CD4-positive, alpha-beta T cell treated with Interleukin-15 for 4 hours (primary cell): ENCODE data around the gene GANC.

Experiments used
- DNase-seq: peaks from one replicate; pipeline ENCODE4 v3.0.0-alpha.2; 2020; ENCODE audit warnings: low spot score

Gene GANC

DNA sequence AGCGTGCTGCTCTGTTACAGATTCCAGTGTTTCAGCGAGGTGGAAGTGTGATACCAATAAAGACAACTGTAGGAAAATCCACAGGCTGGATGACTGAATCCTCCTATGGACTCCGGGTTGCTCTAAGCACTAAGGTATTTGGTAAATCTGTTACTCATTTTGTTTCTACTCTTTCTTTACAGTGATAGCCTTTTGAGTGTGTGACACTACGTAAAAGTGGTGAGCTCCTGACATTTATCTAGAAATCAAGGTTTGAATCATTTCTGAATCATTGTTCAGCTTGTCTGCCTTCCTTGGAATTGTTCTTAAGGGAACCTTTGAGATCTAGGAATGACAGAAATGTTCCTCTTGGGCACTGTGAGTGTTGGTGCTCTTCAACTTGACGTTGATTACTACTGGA is 75.1 kb downstream of the GANC start:
- no peak for DNase-seq

DNA sequence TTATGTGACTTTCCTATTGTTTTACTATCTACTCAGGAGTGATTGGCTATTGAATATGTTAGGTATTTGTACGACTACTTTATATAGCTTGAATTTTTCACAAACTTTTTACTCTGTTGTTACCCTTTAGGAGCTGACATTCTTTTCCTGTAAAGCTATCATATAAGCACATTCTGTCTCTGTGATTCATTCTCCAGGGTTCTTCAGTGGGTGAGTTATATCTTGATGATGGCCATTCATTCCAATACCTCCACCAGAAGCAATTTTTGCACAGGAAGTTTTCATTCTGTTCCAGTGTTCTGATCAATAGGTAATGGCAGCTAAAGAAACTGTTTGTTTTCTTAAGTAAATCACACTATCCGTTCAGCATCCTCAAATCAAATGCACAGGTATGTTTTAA is 76.2 kb downstream of the GANC start:
- DNase-seq = no peak

DNA sequence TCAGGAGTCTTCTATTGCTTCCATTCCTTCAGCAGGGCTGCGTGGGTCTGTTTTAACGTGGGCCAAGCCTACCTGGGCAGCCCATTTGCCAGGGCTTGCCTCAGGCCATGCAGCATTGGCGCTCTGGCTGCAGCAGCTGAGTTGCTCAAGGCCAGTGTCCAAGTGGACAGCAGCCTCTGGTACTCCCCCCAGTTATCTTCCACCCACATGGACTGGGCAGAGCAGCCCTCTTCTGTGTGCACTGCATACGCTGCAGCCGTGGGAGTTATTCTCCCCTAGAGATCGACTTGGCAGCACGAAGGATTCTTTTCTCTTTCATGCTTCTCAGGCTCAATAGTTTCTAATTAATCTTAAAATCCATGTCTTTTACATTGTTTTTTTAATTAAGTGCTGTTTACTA is 79.4 kb downstream of the GANC start:
- DNase-seq = no peak

DNA sequence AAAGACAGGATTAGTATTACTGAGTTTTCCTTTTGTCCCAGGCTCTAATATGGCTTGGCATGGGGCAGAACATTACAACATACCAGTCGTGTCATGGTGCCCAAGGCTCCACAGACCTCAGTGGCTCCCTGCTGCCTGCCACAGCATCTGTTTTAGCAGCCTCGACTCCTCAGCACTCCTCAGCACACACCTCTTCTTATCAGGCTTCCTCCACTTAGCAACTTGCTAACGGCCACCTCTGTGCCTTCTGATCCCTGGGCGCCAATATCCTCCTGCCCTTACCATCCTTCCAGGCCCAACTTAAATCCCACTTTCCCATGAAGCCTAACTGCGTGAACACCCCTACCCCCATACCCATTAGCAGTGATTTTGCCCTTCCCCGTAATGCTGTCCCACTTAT is 80.1 kb downstream of the GANC start:
- DNase-seq = no peak

GRCh38 chr15:42354824-42355223 is 81.8 kb downstream of the GANC start:
- no peak for DNase-seq

GRCh38 chr15:42355291-42355690 is 82.3 kb downstream of the GANC start:
- no peak for DNase-seq

- no peak for DNase-seq
Measured at GRCh38 chr15:42356851-42357250, 83.8 kb downstream of the GANC start.

GRCh38 chr15:42358141-42358540 is 85.1 kb downstream of the GANC start:
- no peak for DNase-seq

- no peak for DNase-seq
Measured at GRCh38 chr15:42359249-42359648, 86.2 kb downstream of the GANC start, which contains the start of gene CAPN3. Gene CAPN3, plus strand, starts transcription at chr15:42359501. Its CDS starts 305 bp downstream, at chr15:42359806.

GRCh38 chr15:42359985-42360384 is 87.0 kb downstream of the GANC start:
- no peak for DNase-seq

GRCh38 chr15:42360535-42361112 is 87.6 kb downstream of the GANC start:
- no peak for DNase-seq

GRCh38 chr15:42363487-42363886 is 90.5 kb downstream of the GANC start:
- no peak for DNase-seq

DNA sequence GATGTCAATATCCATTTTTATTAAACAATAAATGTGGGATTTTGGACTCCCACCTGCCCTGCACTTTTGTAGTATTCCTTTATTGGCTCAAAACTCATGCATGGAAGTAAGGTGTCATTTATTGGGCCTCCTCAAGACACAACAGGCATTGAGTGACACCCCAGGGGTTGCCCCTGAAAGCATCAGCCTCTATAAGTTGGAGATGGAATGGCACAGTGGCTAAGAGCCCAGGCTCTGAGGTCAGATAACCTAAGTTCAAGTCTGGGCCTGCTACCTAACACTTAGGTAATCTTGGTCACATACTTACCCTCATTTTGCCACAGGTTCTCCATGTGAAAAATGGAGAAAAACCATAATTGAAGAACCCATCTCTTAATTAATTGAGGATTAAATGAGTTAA is 90.9 kb downstream of the GANC start:
- no peak for DNase-seq

- DNase-seq = no peak
Measured at GRCh38 chr15:42364529-42364928, 91.5 kb downstream of the GANC start.

GRCh38 chr15:42365921-42366550 is 93.0 kb downstream of the GANC start:
- no peak for DNase-seq

- no peak for DNase-seq
Measured at GRCh38 chr15:42367041-42367440, 94.0 kb downstream of the GANC start.

DNA sequence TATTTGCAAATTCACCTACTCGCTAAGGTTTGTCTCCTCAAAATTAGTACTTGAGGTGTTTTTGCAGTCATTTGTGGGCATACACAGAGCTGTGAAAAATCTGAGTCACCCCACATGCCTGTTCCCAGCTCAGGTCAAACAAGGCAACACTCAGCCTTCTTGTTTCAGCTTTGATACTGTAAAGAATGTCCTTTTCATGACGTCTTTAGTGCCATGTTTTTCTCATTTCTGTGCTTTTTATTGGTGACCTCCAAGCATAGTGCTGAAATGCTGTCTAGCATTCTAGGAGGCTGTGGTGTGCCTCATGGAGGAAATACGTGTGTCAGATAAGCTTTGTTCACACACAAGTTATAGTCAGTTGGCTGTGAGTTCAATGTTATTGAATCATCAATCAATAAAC is 95.1 kb downstream of the GANC start:
- DNase-seq = no peak

- no peak for DNase-seq
Measured at GRCh38 chr15:42371096-42371495, 98.1 kb downstream of the GANC start.

DNA sequence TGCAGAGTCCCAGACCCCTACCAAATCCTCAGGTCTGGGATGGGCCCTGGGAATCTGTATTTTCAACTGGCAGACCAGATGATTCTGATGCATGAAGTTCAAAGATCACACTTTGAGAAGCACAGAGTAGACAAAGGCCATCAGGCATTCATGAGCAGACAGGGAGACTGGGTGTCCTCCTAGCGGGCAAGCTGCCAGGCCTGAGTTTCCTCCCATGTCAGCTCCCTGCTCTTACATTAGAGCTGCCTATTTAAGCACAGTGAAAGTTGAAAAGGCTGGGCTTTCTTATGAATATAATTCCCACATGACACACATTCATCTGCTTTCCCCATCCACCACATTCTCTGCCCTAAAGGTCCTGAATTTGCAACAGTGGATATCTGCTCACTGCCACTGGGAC is 100.3 kb downstream of the GANC start:
- no peak for DNase-seq

GRCh38 chr15:42373936-42374335 is 100.9 kb downstream of the GANC start:
- no peak for DNase-seq

DNA sequence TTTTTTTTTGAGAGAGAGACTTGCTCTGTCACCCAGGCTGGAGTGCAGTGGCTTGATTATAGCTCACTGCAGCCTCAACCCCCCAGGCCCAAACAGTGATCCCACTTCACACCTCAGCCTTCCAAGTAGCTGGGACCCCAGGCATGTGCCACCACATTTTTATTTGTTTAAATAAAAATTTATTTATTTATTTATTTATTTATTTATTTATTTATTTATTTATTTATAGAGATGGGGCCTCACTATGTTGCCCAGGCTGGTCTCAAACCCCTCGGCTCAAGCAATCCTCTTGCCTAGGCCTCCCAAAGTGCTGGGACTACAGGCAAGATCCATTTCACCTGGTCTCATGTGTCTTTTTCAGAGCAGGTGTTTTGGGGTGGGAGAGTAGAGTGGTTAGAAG is 101.8 kb downstream of the GANC start:
- DNase-seq = no peak

DNA sequence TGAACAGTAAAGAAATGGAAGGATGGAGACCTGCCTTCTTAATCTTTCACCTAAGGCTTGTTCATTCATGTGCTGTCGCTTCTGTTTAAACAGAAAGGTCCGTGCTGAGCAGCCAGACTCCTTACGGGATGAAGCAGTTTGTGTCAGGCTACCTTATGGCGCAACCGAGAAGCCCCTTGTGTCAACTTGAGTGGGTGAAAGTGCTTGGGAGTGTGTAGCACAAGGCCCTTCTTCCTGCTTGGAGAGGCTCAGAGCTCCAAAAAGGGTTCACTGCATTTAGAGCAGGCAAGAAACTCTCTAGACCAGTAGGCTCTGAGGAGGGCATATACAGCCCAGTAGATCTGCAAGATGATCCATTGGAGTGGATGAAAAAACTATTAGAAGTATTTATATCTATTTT is 102.3 kb downstream of the GANC start:
- no peak for DNase-seq

GRCh38 chr15:42375941-42376340 is 102.9 kb downstream of the GANC start:
- no peak for DNase-seq

DNA sequence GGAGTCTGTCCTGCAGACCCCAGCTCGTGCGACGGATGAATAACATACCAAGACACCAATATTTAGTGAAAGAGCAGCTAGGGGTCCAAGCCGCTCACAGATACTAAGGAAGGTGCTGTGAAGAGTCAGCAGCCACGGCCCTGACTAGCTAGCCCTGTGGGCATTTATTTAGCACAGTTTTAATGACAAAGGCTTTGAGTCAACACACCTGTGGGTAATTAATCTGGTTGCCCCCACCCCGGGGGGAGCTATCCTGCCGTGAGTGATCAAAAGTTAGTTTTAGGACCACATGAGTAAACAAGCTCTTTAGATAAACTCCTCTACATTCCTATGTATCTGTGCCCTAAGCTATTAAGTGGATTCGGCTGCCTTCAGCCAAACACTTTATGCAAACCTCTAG is 105.0 kb downstream of the GANC start:
- no peak for DNase-seq
